NK-92 treated with Interleukin-12 subunit alpha and Interleukin-12 subunit beta, amount 100 ng/mL, for 24 hours (cell line): ENCODE data around the gene DCLK1.

ENCODE experiments used
- DNase-seq: peaks from one replicate; lab custom pipeline; 2025; lab: John Stamatoyannopoulos, UW

DCLK1 gene

DNA sequence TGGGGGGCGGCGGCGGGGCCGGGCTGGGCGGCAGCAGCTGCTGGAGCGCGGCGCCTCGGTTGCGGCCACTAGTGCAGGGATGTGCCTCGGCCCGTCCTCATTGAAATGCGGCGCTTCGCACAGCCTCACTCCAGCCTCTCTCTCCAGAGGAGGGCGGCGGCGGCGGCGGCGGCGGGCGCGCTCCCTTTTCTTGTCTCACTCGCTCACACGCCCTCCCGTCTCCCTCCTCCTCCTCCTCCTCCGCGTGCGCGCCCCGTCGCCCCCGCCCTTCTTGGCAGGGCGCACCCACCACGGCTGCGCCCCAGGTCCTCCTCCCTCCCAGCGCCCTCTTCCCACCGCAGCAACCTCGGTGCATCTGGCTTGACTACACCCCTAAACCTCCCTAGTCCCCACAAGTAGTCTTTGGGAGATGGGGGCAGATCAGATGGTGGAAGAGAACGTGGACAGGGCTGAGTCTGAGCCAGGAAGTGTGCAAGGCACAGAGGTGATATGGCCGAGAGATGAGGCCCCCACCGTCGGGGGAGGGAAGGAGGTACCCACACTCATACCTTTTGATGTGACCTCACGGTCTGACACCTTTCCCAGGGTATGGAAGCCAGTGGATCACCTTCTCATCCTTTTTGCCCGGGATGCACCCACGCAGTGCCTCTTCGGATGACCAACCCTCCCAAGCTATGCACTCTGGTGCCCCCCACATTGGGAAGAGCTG, at the start of gene DCLK1:
TSS of gene DCLK1 (minus strand) at position 161 of the 709 bp plus-strand sequence.
- DNase-seq = no peak

DNA sequence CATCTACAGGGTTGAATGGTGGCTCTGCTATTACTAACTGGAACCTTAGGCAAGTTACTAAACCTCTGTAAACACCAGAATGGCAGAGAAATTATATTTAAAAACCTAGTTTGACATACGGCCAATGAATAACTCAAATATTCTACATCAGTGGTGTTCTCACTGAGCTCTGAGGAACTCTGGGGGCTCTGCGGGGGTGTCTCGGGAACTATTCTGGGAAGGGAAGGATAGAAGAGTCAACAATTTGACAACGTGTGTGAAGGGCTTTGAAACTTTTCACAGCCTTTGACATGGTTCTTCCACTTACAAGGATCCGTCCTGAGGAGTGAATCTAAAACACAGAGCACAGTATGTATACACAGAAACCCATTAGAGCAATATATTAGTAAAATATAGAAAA, 44.4 kb upstream of the DCLK1 start:
- no peak for DNase-seq

DNA sequence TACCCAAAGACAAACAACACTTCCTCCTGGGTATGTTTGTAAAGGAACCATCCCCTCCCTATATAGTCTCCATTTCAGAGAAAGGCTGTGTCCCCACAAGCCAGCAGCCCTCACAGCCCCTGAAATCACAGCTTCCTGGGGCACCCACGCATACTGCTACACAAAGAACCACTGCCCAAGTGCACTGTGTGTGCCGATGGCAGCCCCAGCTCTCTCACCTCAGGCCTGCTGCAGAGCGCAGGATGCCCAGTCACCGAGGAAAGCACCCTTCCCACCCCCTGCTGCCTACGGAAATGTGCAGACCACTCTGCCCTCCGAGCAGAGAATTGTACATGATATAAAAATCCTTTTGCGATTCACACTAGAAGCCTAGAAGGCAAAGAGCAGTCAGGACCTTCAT, 43.7 kb upstream of the DCLK1 start:
- no peak for DNase-seq

DNA sequence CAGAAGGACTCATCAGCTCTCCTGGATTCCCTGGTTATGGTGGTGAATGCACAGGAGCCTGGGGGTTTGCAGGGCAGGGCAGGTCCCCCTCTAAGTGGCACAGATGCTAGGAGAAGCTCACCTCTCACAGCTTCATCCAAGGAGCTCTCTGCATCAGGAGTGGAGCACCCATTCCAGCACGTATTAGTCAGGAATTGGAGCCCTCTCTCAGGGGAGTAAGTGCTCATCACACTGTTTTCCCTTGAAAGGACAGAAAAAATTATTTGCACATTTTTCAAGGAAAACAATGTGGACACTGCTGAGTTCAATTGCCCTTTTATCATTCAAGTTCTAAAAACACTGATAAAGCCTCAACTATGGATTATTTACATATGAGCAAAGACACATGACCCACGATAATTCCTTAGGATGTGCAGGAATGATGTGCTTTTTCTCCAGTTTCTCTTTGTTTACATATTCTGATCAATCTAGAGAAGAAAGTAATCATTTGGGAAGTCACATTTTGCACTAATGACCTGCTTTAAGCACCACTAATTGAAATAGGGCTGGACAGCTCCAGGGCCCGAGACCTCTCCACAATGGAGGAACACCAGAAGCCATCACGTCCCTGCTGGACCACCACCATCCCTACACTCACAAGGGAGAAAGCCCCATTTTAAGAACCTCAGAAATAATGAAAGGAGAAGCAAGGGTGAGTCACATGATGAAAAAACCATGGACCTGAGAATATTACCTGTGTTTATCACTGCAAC, 42.6 kb upstream of the DCLK1 start:
- no peak for DNase-seq

DNA sequence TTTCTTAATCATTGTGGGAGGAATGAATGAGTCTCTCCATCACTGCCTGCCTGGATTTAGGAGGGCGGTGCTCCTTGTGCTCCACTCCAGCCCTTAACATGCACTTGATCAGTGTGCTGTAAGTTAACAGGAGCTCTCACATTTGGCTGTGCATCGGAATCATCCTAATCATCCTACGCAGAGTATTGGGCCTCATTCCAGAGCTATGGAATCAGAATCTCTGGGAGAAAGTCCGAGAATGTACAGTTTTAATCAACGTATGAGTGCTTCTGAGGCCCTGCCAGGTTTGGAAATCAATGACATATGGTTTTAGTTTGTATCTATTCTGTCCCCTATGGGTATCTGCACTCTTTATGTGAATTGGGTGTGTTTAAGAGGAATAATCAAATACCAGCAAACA, 34.9 kb upstream of the DCLK1 start:
- DNase-seq = no peak

DNA sequence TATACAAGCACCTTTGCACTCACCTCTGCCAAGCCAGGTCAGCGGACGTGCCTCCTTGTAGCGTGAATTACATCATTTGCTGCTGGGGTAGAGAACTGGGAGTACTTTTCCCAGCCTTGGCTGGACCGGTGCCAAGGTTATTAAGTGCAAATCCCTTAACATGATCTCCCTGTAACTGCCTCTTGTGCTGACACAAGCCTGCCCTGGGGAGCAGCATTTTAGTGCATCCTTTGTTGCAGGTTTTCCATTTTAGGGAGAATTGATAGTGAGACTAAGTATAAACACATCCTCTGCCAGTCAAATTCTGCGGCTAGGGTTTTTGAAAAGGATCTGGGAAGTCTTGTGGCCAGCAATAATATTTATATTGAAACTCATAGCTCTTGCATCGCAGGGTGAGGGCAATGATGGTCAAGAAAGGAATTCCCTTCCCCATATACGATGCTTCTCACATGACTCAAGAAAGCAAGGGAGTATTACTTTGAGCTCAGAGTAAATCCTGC, 32.7 kb upstream of the DCLK1 start:
- DNase-seq = no peak

DNA sequence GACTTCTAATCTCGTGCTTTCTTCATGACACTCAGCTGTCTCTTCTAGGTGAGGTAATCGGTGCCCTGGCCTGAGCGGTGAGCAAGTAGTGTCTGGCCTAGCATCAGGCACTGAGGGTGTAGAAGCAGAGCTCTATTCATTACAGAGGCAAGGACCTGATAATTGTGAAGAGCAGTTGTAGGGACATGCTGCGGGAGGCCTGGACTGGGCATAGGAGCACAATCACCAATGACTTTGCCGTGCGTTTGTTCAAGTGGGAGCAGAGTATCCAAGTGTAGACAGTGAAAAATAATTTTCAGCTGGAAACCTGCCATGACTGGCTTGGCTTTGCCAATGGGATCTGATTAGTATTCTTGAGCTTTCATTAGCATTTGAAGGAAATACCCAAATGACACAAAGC, 32.1 kb upstream of the DCLK1 start:
- DNase-seq = no peak

DNA sequence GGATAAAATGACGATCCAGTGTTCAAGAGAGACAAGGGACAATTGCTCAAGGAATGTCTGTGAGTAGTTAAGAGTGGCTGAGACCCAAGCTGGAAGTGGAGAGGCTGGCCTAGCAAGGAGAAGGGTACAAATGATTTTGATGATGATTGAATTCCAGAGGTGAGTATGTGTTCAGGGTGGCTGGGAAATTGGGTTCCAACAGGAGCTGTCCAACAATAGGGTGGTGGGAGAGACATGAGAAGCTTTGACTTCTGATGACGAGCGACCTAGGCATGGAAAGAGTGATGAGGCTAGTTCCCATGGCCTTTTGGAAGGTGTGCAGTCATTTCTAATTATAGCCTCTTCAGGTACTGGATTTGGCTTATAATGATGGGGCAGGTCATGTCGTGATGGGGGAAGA, 29.1 kb upstream of the DCLK1 start:
- DNase-seq = no peak

DNA sequence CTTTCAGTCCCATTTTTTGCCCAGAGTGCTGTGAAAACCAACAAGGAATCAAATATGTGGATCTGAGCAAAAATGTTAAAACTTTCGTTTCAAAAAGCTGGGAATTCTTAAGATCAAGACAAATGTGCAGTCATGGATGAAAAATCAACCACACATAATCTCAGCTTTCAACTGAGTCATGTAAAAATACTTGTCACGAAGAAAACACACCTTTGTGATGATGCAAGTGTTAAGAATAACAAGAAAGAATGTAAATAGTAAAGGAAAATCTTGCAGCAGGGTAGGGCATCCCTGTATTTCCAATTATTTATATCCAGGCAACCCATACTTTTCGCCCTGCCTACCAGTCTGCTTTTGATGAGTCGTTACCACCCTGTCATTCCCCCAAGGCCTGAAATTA, 27.4 kb upstream of the DCLK1 start:
- DNase-seq = no peak

DNA sequence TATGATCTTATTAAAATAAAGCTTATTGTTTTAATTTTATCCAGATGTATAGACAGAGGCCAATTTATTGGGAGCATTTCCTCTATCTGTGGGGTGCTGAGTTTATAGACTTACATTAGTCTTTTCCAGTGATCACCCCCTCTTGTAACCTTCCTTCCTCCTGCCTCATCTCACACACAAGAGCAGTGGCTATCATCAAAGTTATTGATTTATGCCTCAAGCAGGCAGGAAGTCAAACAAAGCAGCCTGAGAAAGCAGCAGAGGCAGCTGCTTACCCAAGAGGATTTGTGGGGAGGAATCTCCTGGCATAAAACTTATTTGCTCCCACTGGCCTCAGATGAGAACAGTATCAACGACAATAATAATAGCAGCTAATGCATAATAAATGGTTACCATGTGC, 26.3 kb upstream of the DCLK1 start:
- no peak for DNase-seq

DNA sequence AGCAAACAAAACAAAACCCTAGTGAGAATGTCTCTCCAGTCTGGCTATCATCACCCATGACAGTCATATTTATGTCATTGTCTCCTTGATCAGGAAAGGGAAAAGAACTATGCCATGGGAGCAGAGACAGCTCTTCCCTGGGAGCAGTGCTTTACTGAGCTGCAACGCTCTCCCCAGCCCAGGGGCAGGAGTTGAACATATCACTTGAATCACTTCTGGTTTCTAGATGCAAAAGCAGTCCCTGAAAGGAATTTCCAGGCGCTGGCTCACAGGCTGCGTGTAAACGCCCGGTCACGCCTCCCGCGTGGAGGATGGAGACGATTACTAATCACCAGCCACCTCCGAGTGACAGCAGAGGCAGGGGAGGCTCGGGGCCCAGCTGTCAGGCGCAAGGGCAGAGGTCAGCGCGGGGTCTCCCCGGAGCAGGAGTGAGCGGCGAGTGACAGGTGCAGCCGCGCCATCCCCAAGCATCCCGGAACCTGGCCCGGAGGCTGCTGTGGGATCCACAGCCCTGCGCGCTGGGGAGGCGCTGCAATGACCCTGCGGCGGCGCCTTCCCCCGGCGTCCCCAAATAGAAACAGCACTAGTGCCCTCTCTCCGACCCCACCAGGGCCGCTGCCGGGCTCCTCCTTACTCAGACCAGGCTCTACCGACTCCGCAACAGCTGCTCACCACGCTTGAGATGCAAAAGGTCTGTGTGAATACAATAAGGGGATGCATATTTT, 23.5 kb upstream of the DCLK1 start:
- no peak for DNase-seq

DNA sequence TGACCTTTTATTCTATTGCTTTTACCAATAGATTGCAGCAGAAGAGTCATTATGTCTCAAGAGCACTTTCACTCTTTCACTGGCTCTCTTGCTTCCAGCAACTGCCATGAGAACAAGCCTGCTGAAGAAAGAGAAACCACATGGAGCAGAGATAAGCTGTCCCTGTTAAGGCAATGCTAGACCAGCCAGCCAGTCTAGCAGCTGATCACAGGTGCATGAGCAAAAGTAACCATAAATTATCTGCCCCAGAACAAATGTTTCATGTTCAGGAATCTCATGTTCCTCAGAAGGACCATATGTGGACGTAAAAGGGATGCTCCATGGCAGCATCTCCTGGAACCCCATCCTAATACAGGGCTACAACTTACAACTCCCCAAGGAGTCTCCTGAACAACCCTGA, 20.4 kb upstream of the DCLK1 start:
- no peak for DNase-seq

DNA sequence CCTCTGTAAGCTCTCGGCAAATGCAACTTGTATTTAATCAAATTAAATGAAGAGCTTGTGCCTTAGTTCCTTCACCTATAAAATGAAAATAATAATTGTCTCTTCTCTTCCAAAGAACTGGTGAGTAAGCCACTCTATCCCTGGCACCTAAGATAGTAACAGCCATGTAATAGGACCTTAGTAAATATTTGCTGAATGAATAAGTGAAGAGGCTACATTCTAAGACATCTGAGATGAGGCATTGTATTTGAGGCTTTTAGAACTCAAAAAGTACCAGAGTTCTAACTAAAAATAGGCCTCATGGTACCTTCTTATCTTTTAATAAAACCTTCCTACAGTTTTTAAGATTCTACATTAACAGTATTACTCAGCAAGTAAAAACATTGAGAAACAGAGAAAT, 17.3 kb upstream of the DCLK1 start:
- DNase-seq = no peak

DNA sequence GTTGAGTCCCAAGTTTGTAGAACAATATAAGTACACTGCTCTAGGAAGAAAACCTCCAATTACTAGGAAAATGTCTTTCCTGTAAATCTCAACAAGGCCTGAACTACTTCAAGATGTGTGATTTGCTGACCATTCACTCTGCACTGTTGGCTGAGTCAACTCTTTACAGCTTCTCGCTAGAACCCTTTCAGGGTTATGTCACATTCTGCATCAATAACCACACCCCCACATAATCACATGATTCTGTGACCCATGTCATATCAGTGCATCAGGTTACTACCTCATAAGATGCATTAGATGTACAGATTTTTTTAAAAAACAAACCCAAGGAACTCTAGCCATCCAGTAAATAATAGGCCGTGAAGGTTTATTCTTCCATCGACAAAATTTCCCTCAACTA, 16.1 kb upstream of the DCLK1 start:
- no peak for DNase-seq

DNA sequence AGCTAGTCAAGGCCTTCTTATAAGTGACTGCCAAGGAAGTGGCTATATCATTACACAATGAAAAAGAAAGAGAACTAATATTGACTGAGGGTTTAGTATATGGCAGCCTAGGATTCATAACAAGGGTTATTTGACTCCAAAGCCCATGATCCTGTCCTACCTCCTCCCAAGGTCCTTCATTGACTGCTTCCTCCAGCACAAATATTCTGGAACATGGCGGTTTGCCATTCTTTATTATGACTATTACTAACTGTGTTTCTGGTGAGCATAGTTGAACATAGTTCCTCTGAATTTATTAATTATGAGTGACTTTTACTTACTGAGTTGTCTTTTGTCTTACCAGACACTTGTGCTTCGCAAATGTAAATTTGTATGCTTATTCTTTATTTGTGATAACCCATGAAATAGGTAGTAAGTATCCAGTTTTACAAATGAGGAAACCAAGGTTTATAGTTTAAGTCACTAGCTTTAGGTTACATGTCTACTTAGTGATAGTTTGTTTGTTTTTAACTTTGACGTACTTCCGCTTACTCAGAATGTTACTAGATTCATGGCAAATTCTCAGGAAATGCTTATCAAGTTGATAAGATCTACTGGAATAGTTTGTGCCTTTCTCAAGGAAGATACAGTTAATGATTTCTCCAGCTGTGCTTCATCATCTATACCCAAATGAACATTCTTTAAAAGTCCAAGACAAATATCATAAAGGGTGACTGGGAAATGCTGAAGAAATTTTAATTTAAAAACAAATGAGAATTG, 15.5 kb upstream of the DCLK1 start:
- no peak for DNase-seq

DNA sequence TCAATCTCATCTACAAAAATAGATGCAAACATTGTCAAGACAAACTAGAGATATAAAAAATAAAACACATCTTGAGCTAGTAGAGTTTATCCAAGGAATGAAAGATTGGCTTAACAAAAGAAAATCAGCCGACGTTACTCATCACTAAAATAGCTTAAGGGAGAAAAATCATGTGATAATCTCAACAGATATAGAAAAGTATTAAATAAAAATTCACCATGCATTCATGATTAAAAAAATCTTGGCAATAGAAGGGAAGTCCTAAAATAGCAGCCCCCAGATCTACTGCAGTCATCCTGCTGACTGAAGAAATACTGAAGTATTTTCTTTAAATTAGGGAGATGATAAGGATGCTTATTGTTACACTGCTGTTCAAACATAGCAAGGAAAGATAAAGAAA, 12.6 kb upstream of the DCLK1 start:
- DNase-seq = no peak

DNA sequence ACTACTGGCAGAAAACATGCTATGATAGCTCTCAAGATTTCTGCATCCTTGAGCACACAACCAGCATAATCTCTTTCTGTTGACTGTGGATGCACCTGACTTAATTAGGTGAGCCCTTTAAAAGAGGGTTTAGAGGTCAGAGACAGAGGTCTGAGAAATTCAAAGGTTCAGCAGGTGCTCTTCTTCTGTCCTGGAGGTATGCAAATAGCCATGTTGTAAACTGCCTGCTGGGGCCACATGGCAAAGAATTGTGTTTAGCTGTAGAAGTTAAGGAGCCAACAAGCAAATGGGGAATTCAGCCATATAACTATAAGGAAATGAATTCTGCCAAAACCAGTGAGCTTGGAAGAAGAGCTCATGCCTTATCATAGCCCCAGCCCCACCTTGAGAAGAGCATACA, 11.6 kb upstream of the DCLK1 start:
- no peak for DNase-seq

DNA sequence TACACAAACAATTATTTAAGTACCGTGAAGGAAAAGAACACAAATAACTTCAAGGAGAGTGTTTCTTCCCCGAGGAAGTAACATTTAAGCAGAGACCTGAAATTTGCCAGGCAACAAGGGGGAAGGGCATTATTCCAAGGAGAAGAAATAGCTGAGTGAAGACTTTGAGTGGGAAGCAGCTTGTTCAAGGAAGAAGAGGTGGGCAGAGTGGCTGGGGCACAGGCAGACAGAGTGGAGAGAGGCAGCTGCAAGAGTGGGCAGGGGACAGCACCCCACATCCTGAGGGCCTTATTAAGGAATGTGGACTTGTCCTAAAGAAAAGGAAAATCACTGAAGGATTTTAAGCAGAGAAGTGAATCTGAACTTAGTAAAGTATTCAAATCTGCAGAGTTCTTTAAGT, 4.7 kb upstream of the DCLK1 start:
- DNase-seq = no peak

DNA sequence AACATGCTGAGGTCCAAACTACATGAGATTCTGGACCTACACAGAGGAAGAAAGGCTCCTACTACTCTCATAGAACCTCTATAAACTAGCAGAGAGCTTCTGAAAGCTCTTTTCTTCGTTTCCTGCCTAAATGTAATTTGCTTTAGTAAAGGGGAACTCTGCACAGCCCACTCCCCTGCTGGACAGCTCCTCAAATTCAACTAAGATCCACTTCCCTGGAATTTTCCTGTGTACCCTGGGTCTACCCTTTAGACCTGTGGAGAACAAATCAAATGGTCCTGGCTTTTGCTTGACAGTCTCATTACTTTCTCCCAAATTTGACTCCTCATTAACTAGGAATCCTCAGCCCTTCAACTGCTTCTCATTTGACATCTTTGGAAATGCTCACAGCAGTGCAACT, 3.5 kb upstream of the DCLK1 start:
- no peak for DNase-seq

DNA sequence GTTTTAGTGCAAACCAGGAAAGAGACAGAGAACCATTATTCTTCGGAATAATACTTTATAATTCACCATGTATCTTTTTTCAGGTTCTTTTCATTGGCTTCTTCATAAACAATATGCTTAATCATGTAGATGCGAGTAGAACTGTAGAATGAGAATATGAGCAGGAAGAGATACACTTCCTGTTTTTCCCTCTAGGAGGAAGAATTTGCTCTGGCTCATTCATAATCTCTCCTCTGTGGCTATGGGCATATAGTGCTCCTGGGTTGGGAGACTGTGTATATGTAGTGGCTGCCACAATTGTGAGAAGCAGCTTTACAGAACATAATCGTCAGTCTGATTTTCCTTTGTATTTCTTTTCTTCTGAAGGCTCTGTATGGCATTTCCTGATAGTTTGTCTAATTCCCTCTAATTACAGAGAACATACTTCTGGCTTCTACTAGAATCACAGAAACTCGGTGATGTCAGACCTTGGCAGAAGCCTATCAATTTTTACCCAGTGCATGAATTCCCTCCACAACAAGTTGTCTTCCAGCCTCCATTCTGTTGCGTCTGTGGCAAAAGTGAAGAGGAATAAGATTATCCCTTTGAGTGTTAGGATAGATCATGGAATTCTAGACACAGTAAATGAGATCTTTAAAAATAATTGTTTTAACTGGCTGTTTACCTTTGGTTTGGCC, 2.9 kb upstream of the DCLK1 start:
- no peak for DNase-seq

DNA sequence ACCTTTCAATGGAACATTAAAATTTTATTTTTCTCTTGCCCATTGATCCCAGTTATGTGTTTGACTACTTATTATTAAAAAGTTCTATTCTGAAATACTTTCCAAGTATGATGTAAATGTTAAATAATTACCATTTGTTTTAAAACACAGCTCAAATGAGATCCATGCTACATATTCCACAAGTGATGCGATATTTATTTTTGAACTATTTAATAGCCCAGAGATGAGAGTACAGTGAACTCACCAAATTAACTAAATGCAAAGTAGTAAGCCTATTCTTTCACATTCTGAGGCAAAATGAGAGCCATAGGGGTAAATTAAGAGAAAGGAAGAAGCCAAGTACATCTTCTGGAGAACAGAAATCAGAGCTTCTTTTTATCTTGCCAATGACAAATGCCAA, 1.2 kb upstream of the DCLK1 start:
- DNase-seq = no peak

DNA sequence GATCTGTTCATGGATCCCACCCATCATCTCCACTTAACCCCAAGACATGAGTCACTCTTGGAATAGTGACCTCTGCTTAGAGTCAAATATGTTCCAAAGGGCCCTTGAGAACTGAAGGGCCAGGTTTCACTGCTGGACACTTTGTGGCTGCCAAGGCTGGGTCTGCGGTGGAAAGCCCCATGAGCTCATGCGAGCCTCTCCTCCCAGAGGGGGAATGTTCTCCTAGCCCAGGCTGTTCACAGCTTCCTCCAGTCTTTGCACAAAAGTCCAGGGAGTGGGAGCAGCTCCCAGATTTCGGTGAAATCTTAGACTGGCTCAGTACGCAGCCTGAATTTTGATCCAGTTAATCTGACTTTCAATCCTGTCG, 732 bp upstream of the DCLK1 start:
- DNase-seq = no peak
